Measurements from ENCODE around the gene ECI2. TPM values are rescaled to one million over a fixed set of nuclear protein-coding genes. Genes with fewer than 3 reads are reported as not detected.

The ECI2 gene
- total and polyA plus RNA-seq, 4 experiments from 2014 or later: 53.9 to 68.6 (median 62.9) TPM

- Histone ChIP-seq H3K4me3 (ENCODE audit: low read length in 2 of 2) (no peak overlapping the region), H3K27ac (ENCODE audit: low read depth, low read length) (no peak overlapping the region), H3K4me1 (ENCODE audit: insufficient read depth, low read length) (no peaks in the 10 kb centered on the region), H3K27me3 (ENCODE audit: insufficient read depth, low read length) (no peaks in the 10 kb centered on the region), H3K36me3 (ENCODE audit: insufficient read depth, low read length) (no peaks in the 10 kb centered on the region), H3K9me3 (ENCODE audit: control insufficient read depth in 1 of 2, low read length in 2 of 2) (no peaks in the 10 kb centered on the region)
- ChIA-PET POLR2A (ENCODE audit: partially characterized antibody) (no interaction called here), CTCF (ENCODE audit: partially characterized antibody) (interaction anchor here (1.0 to 1.5 kb wide), 2 partner anchors 11 to 17 kb away, joined by 3 read pairs; no protein-coding TSS in a partner anchor)
- Mint-ChIP-seq H3K4me3 (no peak overlapping the region), H3K27me3 (peaks cover under 1 to 2% of the 10 kb centered on the region in 2 donors), H3K27ac (no peak overlapping the region), H3K9me3 (peaks cover 0 to 5% (median 0%) of the 10 kb centered on the region in 8 donors), H3K36me3 (peaks cover 0 to 3% of the 10 kb centered on the region in 2 donors), H3K4me1 (no peaks in the 10 kb centered on the region)
- intact Hi-C loops (cut with micrococcal nuclease): no loop called here
- DNase-seq: no peak
Measured at GRCh38 chr6:4172368-4172767, 37.0 kb upstream of the ECI2 start.

DNA sequence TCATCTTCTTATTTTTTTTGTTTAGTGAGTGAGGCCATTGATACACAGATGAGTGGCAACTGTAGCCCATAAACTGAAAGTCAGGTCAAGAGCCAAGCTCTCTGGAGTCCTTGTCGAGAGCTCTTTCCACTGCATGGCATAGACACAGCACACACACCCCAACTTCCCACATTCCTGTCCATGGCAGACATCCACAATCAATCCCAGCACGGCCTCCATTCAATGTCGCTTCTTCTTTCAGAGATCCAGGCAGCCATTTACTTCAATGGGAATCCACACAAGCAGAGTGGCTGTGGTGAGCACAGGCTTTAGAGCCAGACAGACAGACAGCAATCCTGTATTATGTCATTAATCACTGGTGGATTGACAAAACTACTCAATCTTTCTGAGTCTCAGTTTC lies 34.9 kb upstream of the ECI2 start:
- no peak for DNase-seq
- Mint-ChIP-seq H3K27me3 (peaks cover 0 to 5% of the 10 kb centered on the region in 2 donors), H3K27ac (no peak overlapping the region), H3K4me3 (no peak overlapping the region), H3K36me3 (peaks cover 0 to 7% of the 10 kb centered on the region in 2 donors), H3K9me3 (peaks cover 0 to 5% (median 2%) of the 10 kb centered on the region in 8 donors), H3K4me1 (no peaks in the 10 kb centered on the region)
- ChIA-PET CTCF (ENCODE audit: partially characterized antibody) (interaction anchor here (0.7 kb wide), 1 partner anchor 40 kb away, joined by 3 read pairs; no protein-coding TSS in a partner anchor), POLR2A (ENCODE audit: partially characterized antibody) (no interaction called here)
- H3K4me3 ChIP-seq (ENCODE audit: low read length in 2 of 2): no peak overlapping the region
- intact Hi-C loops (cut with micrococcal nuclease): no loop called here
- H3K27me3 ChIP-seq (ENCODE audit: insufficient read depth, low read length): no peaks in the 10 kb centered on the region
- no peak overlapping the region for H3K27ac ChIP-seq (ENCODE audit: low read depth, low read length)
- no peaks in the 10 kb centered on the region for H3K4me1 ChIP-seq (ENCODE audit: insufficient read depth, low read length)
- H3K9me3 ChIP-seq (ENCODE audit: control insufficient read depth in 1 of 2, low read length in 2 of 2): no peaks in the 10 kb centered on the region
- no peaks in the 10 kb centered on the region for H3K36me3 ChIP-seq (ENCODE audit: insufficient read depth, low read length)

GRCh38 chr6:4169028-4169789 lies 33.8 kb upstream of the ECI2 start:
- H3K27ac ChIP-seq (ENCODE audit: low read depth, low read length): no peak overlapping the region
- Mint-ChIP-seq H3K36me3 (peaks cover 0 to 4% of the 10 kb centered on the region in 2 donors), H3K9me3 (peaks cover 0 to 5% (median 2%) of the 10 kb centered on the region in 8 donors), H3K27me3 (peaks cover 0 to 3% of the 10 kb centered on the region in 2 donors), H3K4me1 (no peaks in the 10 kb centered on the region), H3K4me3 (no peak overlapping the region), H3K27ac (no peak overlapping the region)
- H3K36me3 ChIP-seq (ENCODE audit: insufficient read depth, low read length): no peaks in the 10 kb centered on the region
- H3K4me1 ChIP-seq (ENCODE audit: insufficient read depth, low read length): no peaks in the 10 kb centered on the region
- H3K9me3 ChIP-seq (ENCODE audit: control insufficient read depth in 1 of 2, low read length in 2 of 2): no peaks in the 10 kb centered on the region
- ChIA-PET CTCF (ENCODE audit: partially characterized antibody) (no interaction called here), POLR2A (ENCODE audit: partially characterized antibody) (no interaction called here)
- H3K4me3 ChIP-seq (ENCODE audit: low read length in 2 of 2): no peak overlapping the region
- no peaks in the 10 kb centered on the region for H3K27me3 ChIP-seq (ENCODE audit: insufficient read depth, low read length)
- no peak for DNase-seq
- intact Hi-C loops (cut with micrococcal nuclease): no loop called here

DNA sequence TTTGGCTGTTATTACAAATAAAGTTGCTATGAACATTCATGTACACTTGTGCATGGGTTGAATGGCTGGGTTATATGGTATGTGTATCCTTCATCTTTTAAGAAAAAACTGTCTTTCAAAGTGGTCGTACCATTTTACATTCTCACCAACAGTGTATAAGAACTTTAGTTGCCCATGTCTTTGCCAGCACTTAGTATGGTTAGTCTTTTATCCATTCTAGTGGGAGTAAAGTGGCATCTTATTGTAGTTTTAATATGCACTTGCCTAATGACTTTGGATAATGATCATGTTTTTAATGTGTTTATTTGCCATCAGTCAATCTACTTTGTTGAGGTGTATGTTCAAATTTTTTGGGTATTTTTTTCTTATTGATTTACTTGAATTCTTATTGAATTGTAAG lies 32.5 kb upstream of the ECI2 start:
- Mint-ChIP-seq H3K27ac (no peak overlapping the region), H3K27me3 (peaks cover 0 to 3% of the 10 kb centered on the region in 2 donors), H3K4me3 (no peak overlapping the region), H3K36me3 (peaks cover 0 to 4% of the 10 kb centered on the region in 2 donors), H3K9me3 (peaks cover 0 to 5% (median 2%) of the 10 kb centered on the region in 8 donors), H3K4me1 (no peaks in the 10 kb centered on the region)
- Histone ChIP-seq H3K36me3 (ENCODE audit: insufficient read depth, low read length) (no peaks in the 10 kb centered on the region), H3K4me3 (ENCODE audit: low read length in 2 of 2) (no peak overlapping the region), H3K27ac (ENCODE audit: low read depth, low read length) (no peak overlapping the region), H3K4me1 (ENCODE audit: insufficient read depth, low read length) (no peaks in the 10 kb centered on the region), H3K27me3 (ENCODE audit: insufficient read depth, low read length) (no peaks in the 10 kb centered on the region), H3K9me3 (ENCODE audit: control insufficient read depth in 1 of 2, low read length in 2 of 2) (no peaks in the 10 kb centered on the region)
- intact Hi-C loops (cut with micrococcal nuclease): no loop called here
- CTCF ChIA-PET (ENCODE audit: partially characterized antibody): no interaction called here
- no peak for DNase-seq
- POLR2A ChIA-PET (ENCODE audit: partially characterized antibody): no interaction called here

- Histone ChIP-seq H3K9me3 (ENCODE audit: control insufficient read depth in 1 of 2, low read length in 2 of 2) (no peaks in the 10 kb centered on the region), H3K4me3 (ENCODE audit: low read length in 2 of 2) (no peak overlapping the region), H3K27ac (ENCODE audit: low read depth, low read length) (no peak overlapping the region), H3K36me3 (ENCODE audit: insufficient read depth, low read length) (no peaks in the 10 kb centered on the region), H3K4me1 (ENCODE audit: insufficient read depth, low read length) (no peaks in the 10 kb centered on the region), H3K27me3 (ENCODE audit: insufficient read depth, low read length) (no peaks in the 10 kb centered on the region)
- Mint-ChIP-seq H3K36me3 (peaks cover 0 to 4% of the 10 kb centered on the region in 2 donors), H3K27me3 (peaks cover 0 to 3% of the 10 kb centered on the region in 2 donors), H3K4me3 (no peak overlapping the region), H3K27ac (no peak overlapping the region), H3K9me3 (peaks cover 0 to 5% (median 2%) of the 10 kb centered on the region in 8 donors), H3K4me1 (no peaks in the 10 kb centered on the region)
- no peak for DNase-seq
- intact Hi-C loops (cut with micrococcal nuclease): no loop called here
- POLR2A ChIA-PET (ENCODE audit: partially characterized antibody): no interaction called here
- CTCF ChIA-PET (ENCODE audit: partially characterized antibody): no interaction called here
Measured at GRCh38 chr6:4167123-4167522, 31.7 kb upstream of the ECI2 start.

GRCh38 chr6:4164456-4164855 lies 29.1 kb upstream of the ECI2 start:
- POLR2A ChIA-PET (ENCODE audit: partially characterized antibody): no interaction called here
- H3K27ac Mint-ChIP-seq: no peak overlapping the region
- intact Hi-C loops (cut with micrococcal nuclease): no loop called here

DNA sequence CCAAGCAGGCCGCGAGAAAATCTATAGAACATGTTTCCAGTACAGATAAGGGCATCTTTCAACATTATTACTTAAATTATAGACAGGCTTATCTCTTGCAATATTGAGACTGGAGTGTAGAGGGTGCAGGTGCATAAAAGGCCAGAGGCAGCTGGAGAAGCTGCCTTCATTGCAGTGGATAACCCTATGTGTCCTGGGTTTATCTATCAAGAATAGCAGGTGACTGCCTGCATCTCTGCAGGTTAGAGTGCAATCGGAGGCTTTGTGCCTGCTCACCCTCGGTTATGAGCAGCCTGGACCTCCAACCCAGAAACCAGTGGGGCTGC lies 28.7 kb upstream of the ECI2 start:
- Histone ChIP-seq H3K27ac (ENCODE audit: low read depth, low read length) (no peak overlapping the region), H3K27me3 (ENCODE audit: insufficient read depth, low read length) (no peaks in the 10 kb centered on the region), H3K4me1 (ENCODE audit: insufficient read depth, low read length) (no peaks in the 10 kb centered on the region), H3K36me3 (ENCODE audit: insufficient read depth, low read length) (no peaks in the 10 kb centered on the region), H3K9me3 (ENCODE audit: control insufficient read depth in 1 of 2, low read length in 2 of 2) (no peaks in the 10 kb centered on the region), H3K4me3 (ENCODE audit: low read length in 2 of 2) (no peak overlapping the region)
- Mint-ChIP-seq H3K27me3 (peaks cover 2 to 3% of the 10 kb centered on the region in 2 donors), H3K4me1 (no peaks in the 10 kb centered on the region), H3K27ac (no peak overlapping the region), H3K9me3 (peaks cover 0 to 5% (median 2%) of the 10 kb centered on the region in 8 donors), H3K4me3 (no peak overlapping the region), H3K36me3 (peaks cover 0 to 4% of the 10 kb centered on the region in 2 donors)
- ChIA-PET CTCF (ENCODE audit: partially characterized antibody) (interaction anchor here (1.0 kb wide), 1 partner anchor 9 kb away, joined by 3 read pairs; no protein-coding TSS in a partner anchor), POLR2A (ENCODE audit: partially characterized antibody) (no interaction called here)
- DNase-seq: no peak
- intact Hi-C loops (cut with micrococcal nuclease): no loop called here

More at GRCh38 chr6:4164456-4164855, 29.1 kb upstream of the ECI2 start:
- no peak overlapping the region for H3K4me3 Mint-ChIP-seq
- peaks cover 0 to 4% of the 10 kb centered on the region in 2 donors for H3K36me3 Mint-ChIP-seq
- DNase-seq: no peak
- Histone ChIP-seq H3K9me3 (ENCODE audit: control insufficient read depth in 1 of 2, low read length in 2 of 2) (no peaks in the 10 kb centered on the region), H3K4me3 (ENCODE audit: low read length in 2 of 2) (no peak overlapping the region), H3K36me3 (ENCODE audit: insufficient read depth, low read length) (no peaks in the 10 kb centered on the region), H3K4me1 (ENCODE audit: insufficient read depth, low read length) (no peaks in the 10 kb centered on the region), H3K27me3 (ENCODE audit: insufficient read depth, low read length) (no peaks in the 10 kb centered on the region), H3K27ac (ENCODE audit: low read depth, low read length) (no peak overlapping the region)
- peaks cover 2 to 3% of the 10 kb centered on the region in 2 donors for H3K27me3 Mint-ChIP-seq
- CTCF ChIA-PET (ENCODE audit: partially characterized antibody): interaction anchor here (1.0 kb wide), 1 partner anchor 9 kb away, joined by 3 read pairs; no protein-coding TSS in a partner anchor
- peaks cover 0 to 5% (median 2%) of the 10 kb centered on the region in 8 donors for H3K9me3 Mint-ChIP-seq
- H3K4me1 Mint-ChIP-seq: no peaks in the 10 kb centered on the region
